ENCODE measurements around the gene ANO2.

The ANO2 gene

DNA sequence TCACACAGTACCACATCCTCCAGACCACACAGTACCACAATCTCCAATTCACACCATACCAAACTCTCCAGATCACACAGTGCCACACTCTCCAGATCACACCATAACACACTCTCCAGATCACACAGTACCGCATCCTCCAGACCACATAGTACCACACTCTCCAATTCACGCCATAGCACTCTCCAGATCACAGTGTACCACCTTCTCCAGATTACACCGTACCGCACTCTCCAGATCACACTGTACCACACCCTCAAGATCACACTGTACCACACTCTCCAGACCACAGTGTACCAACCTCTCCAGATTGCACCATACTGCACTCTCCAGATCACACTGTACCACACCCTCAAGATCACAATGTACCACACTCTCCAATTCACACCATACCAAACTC lies 328.2 kb downstream of the ANO2 start:
- DNase-seq (ENCODE audit: low read depth, low spot score) = no peak
- H3K4me3 ChIP-seq (ENCODE audit: low read depth, low read length) = no peak overlapping the region
- in situ Hi-C loops (cut with HindIII; ENCODE audit: low sequenced_read_pairs) = no loop called here
- TF ChIP-seq, protein P1, sequence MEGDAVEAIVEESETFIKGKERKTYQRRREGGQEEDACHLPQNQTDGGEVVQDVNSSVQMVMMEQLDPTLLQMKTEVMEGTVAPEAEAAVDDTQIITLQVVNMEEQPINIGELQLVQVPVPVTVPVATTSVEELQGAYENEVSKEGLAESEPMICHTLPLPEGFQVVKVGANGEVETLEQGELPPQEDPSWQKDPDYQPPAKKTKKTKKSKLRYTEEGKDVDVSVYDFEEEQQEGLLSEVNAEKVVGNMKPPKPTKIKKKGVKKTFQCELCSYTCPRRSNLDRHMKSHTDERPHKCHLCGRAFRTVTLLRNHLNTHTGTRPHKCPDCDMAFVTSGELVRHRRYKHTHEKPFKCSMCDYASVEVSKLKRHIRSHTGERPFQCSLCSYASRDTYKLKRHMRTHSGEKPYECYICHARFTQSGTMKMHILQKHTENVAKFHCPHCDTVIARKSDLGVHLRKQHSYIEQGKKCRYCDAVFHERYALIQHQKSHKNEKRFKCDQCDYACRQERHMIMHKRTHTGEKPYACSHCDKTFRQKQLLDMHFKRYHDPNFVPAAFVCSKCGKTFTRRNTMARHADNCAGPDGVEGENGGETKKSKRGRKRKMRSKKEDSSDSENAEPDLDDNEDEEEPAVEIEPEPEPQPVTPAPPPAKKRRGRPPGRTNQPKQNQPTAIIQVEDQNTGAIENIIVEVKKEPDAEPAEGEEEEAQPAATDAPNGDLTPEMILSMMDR (IDR thresholded peaks at IDR 0.05; ENCODE audit: low read depth, low read length) = no peak

DNA sequence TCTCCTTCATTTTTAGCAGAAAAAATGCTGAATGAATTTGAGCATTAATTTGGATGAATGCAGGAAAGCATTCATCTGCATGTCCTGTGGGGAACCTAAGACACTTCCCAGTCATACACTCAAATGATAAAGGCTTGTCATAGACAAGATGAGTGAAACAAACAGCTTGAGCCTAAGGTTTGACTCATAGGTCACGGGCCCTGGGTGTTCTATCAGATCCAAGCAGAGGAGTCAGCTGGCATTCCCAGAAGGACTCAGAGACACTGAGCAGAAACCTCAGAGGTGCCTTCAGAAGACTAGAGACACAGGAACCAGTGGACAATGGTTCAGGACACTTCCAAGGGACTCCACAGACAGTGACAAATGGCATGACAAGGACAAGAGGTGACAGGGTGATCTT lies 329.3 kb downstream of the ANO2 start:
- no peak for DNase-seq (ENCODE audit: low read depth, low spot score)
- in situ Hi-C loops (cut with HindIII; ENCODE audit: low sequenced_read_pairs) = no loop called here
- TF ChIP-seq, protein P1 (IDR thresholded peaks at IDR 0.05; ENCODE audit: low read depth, low read length) = no peak
- H3K4me3 ChIP-seq (ENCODE audit: low read depth, low read length) = no peak overlapping the region

DNA sequence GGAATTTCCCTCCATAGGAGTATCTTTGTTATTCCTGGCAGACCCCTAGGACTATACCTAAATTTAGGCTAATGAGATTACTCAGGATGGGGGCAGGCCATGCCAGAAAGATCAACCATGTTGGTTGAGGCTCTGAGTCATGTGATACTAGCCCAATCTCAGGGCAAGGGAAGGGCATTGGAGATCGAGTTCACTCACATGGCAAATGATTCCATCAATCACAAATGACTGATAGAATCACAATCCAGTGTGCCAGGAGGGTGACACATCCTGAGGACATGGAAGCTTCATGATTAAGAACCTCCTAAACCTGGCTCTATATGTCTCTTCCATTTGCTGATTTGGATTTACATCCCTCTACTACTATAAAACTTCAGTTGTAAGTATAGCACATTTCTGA lies 330.8 kb downstream of the ANO2 start:
- TF ChIP-seq, protein P1 (IDR thresholded peaks at IDR 0.05; ENCODE audit: low read depth, low read length) = no peak
- DNase-seq (ENCODE audit: low read depth, low spot score) = no peak
- no peak overlapping the region for H3K4me3 ChIP-seq (ENCODE audit: low read depth, low read length)
- in situ Hi-C loops (cut with HindIII; ENCODE audit: low sequenced_read_pairs) = no loop called here

DNA sequence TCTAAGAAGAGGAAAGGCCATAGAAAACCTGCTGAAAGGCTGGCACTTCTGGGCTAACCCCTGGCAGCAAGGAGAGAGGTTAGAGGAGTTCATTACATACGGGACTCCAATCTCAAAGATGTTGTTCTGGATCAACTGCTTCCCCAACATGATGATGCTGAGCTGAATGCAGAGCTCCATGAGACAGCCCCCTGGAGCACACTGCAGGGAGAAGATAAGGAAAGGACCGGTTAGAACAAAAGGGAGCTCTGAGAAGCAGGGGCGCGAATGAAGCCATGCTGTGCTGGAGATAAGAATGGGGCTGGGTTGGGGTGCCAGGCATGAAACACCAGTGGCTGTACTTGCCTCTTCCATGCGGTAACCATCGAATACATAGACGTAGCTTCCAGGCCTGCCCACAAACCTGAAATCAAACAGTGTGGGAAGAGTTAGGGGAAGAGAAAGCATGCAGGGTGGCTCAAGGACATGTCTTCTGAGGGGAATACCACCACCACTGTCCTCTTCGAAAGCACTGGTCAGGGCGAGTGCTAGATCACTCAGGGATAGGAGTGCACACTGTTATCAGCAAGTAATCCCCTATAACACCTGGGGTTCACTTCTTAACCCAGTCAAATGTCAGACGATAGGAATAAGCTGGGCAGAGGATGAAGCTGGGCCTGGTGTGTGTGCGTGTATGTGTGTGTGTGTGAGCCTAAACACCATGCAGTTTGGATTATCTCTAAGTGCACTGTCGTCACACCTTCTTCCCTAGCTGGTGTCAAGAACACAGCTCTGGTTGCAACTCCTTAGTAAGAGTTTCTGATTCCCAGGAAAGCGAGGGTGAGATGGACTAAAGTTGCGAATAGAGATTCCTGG lies 332.3 kb downstream of the ANO2 start:
- in situ Hi-C loops (cut with HindIII; ENCODE audit: low sequenced_read_pairs) = no loop called here
- TF ChIP-seq, protein P1 (IDR thresholded peaks at IDR 0.05; ENCODE audit: low read depth, low read length) = no peak
- H3K4me3 ChIP-seq (ENCODE audit: low read depth, low read length) = no peak overlapping the region
- DNase-seq (ENCODE audit: low read depth, low spot score) = no peak

DNA sequence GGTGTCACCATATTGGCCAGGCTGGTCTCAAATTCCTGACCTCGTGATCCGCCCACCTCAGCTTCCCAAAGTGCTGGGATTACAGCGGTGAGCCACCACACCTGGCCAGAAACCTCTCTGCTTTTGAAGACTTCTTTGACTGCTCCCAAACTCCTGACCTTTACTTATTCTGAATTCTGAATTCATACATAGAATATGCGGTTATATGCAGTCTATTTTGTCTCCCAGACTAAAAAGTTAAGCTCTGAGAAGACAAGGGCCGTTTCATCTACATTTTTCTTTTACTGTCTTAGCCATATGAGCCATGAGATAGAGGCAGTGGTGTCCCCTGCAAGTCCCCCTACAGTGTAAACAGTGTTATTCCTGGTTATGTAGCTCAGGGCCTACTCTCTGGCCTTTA lies 333.9 kb downstream of the ANO2 start:
- H3K4me3 ChIP-seq (ENCODE audit: low read depth, low read length) = no peak overlapping the region
- DNase-seq (ENCODE audit: low read depth, low spot score) = no peak
- TF ChIP-seq, protein P1 (IDR thresholded peaks at IDR 0.05; ENCODE audit: low read depth, low read length) = no peak
- in situ Hi-C loops (cut with HindIII; ENCODE audit: low sequenced_read_pairs) = no loop called here

DNA sequence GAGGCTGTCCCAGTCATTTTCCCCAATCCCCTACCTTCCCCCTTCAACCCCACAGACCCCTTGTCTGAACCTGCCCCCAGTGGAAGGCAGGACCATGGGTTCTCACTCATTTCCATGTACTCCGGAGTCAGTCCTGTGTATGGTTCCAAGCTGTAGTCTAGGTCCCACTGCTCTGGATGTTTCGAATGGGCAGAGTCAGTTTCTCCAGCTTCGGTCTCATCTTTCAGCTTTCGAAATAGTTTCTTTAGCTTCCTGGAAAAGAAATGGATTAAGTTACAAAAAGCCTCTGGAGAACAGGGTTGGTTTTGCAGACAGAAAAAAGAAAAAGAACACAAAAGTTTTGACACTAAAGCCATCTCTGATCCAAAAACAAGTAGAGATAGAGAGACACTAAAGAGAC lies 345.7 kb downstream of the ANO2 start:
- H3K4me3 ChIP-seq (ENCODE audit: low read depth, low read length) = no peak overlapping the region
- TF ChIP-seq, protein P1 (IDR thresholded peaks at IDR 0.05; ENCODE audit: low read depth, low read length) = no peak
- no peak for DNase-seq (ENCODE audit: low read depth, low spot score)
- in situ Hi-C loops (cut with HindIII; ENCODE audit: low sequenced_read_pairs) = no loop called here
